ENCODE data around the gene ACVR2A. TPM values are rescaled to one million over a fixed set of nuclear protein-coding genes. Genes with fewer than 3 reads are reported as not detected.

ACVR2A gene
- total RNA-seq (10 to 100 TPM; 12.9 to 15.6 (median 14.8) TPM), polyA plus RNA-seq (1 to 10 TPM; 2.0 to 4.0 (median 3.8) TPM)
- long read RNA-seq, donor 1, full-length matches to known transcripts, result 10 of 10 reads
- long read RNA-seq, donor 1, partial matches to known transcripts, result 0 of 10 reads
- long read RNA-seq, donor 1, other reads (novel, unspliced or antisense), result 0 of 10 reads
- long read RNA-seq, donor 2, full-length matches to known transcripts, result 1 of 1 reads
- long read RNA-seq, donor 2, partial matches to known transcripts, result 0 of 1 reads
- long read RNA-seq, donor 2, other reads (novel, unspliced or antisense), result 0 of 1 reads

- Histone ChIP-seq H3K27me3 (replicated peaks in 1 of 7) (peaks cover 0 to 43% (median 0%) of the 10 kb centered on the region in 7 donors), H3K27ac (peak within 1 kb of the TSS; percentile 71 to 96 (median 93)), H3K4me1 (peaks cover 5 to 52% (median 36%) of the 10 kb centered on the region in 6 donors), H3K36me3 (no peaks in the 10 kb centered on the region), H3K4me3 (peak within 1 kb of the TSS; percentile 62 to 87 (median 69)), H3K9me3 (no peaks in the 10 kb centered on the region)
- intact Hi-C loops (cut with DNase I; ENCODE audit: low total_unique reads), result no loop called here
- no peak for TF ChIP-seq POLR2AphosphoS5 (IDR thresholded peaks at IDR 0.05)
- TF ChIP-seq POLR2A (IDR thresholded peaks at IDR 0.05), result no peak
- TF ChIP-seq CTCF (IDR thresholded peaks at IDR 0.05 in 8 of 11, conservative IDR thresholded peaks at IDR 0.05 in 3 of 11), result no peak
- 0% methylated on average over 42 to 50 of the region's 51 CpGs for WGBS, 5 donors
- DNase-seq, result peak; percentile 82
These were observed at the start of gene ACVR2A for GRCh38 chr2:147844697-147845410. ACVR2A (plus strand) TSS chr2:147845029; CDS start chr2:147845153, 124 bp downstream.

- 49 to 97% (median 50%) methylated on average over 2 of the region's 2 CpGs for WGBS, 5 donors
- DNase-seq, result no peak
- Histone ChIP-seq H3K4me1 (no peaks in the 10 kb centered on the region), H3K4me3 (no peak overlapping the region), H3K9me3 (no peaks in the 10 kb centered on the region), H3K27ac (no peak overlapping the region), H3K27me3 (replicated peaks in 1 of 7) (no peaks in the 10 kb centered on the region), H3K36me3 (no peaks in the 10 kb centered on the region)
- TF ChIP-seq POLR2A (IDR thresholded peaks at IDR 0.05) (no peak), CTCF (IDR thresholded peaks at IDR 0.05 in 8 of 11, conservative IDR thresholded peaks at IDR 0.05 in 3 of 11) (no peak)
- intact Hi-C loops (cut with DNase I; ENCODE audit: low total_unique reads), result no loop called here
These were observed 44.5 kb upstream of the ACVR2A start for GRCh38 chr2:147800316-147800715.

- H3K9me3 ChIP-seq, result no peaks in the 10 kb centered on the region
- no peaks in the 10 kb centered on the region for H3K36me3 ChIP-seq
- no peak overlapping the region for H3K4me3 ChIP-seq
- no peak overlapping the region for H3K27ac ChIP-seq
- intact Hi-C loops (cut with DNase I; ENCODE audit: low total_unique reads), result no loop called here
- TF ChIP-seq POLR2A (IDR thresholded peaks at IDR 0.05), result no peak
- no peak for TF ChIP-seq POLR2AphosphoS5 (IDR thresholded peaks at IDR 0.05)
- no peak for TF ChIP-seq CTCF (IDR thresholded peaks at IDR 0.05 in 8 of 11, conservative IDR thresholded peaks at IDR 0.05 in 3 of 11)
- H3K27me3 ChIP-seq (replicated peaks in 1 of 7), result no peaks in the 10 kb centered on the region
- WGBS, 5 donors, result 54 to 83% (median 75%) methylated on average over 1 of the region's 1 CpG
- H3K4me1 ChIP-seq, result no peaks in the 10 kb centered on the region
- DNase-seq, result no peak
These were observed 38.0 kb upstream of the ACVR2A start for GRCh38 chr2:147806846-147807245.

- H3K27ac ChIP-seq, result no peak overlapping the region
- DNase-seq, result no peak
- 64 to 90% (median 69%) methylated on average over 4 of the region's 4 CpGs for WGBS, 5 donors
- no peak for TF ChIP-seq POLR2AphosphoS5 (IDR thresholded peaks at IDR 0.05)
- no peak for TF ChIP-seq POLR2A (IDR thresholded peaks at IDR 0.05)
- no peak for TF ChIP-seq CTCF (IDR thresholded peaks at IDR 0.05 in 8 of 11, conservative IDR thresholded peaks at IDR 0.05 in 3 of 11)
- no peak overlapping the region for H3K4me3 ChIP-seq
- no peaks in the 10 kb centered on the region for H3K4me1 ChIP-seq
- no peaks in the 10 kb centered on the region for H3K27me3 ChIP-seq (replicated peaks in 1 of 7)
- intact Hi-C loops (cut with DNase I; ENCODE audit: low total_unique reads), result no loop called here
- H3K9me3 ChIP-seq, result no peaks in the 10 kb centered on the region
- H3K36me3 ChIP-seq, result no peaks in the 10 kb centered on the region
These were observed 36.3 kb upstream of the ACVR2A start for GRCh38 chr2:147808520-147808919.
